Activated CD8-positive, alpha-beta memory T cell treated with anti-CD3 and anti-CD28 coated beads for 36 hours (primary cell): ENCODE results near the gene CLTCL1. TPM values are rescaled to one million over a fixed set of nuclear protein-coding genes. Genes with fewer than 3 reads are reported as not detected.
"Not testable (repeated sequence)": the region's sequence is repeated elsewhere in the genome, so short reads cannot be mapped to it uniquely, and the experiment has no call there.

ENCODE experiments used
- CTCF ChIA-PET: fragments of 350-600 bp; sonication (Branson Sonifier 250); formaldehyde crosslinking; loops from one replicate; lab custom pipeline; 2021; ENCODE audit warnings: antibody characterized with exemption; lab: Charles Lee
- POLR2A ChIA-PET: fragments of 350-600 bp; sonication (Branson Sonifier 250); formaldehyde crosslinking; loops from one replicate; lab custom pipeline; 2021; ENCODE audit warnings: antibody characterized with exemption; lab: Charles Lee
- total RNA-seq, 2 experiments: library from RNA; stranded (reverse); gene quantifications; one replicate each; pipeline ENCODE4 v1.2.3, GENCODE V29; 2021

The CLTCL1 gene
- total RNA-seq, result under 1 TPM; 0.42 to 0.61 TPM

GRCh38 chr22:19291580-19292457 is at the start of gene CLTCL1:
CLTCL1 (minus strand) TSS chr22:19291719; CDS start chr22:19291641, 78 bp downstream.
- ChIA-PET CTCF (interaction anchor here (0.6 kb wide), 1 partner anchor 21 kb away, joined by 3 read pairs; no protein-coding TSS in a partner anchor), POLR2A (no interaction called here)

- POLR2A ChIA-PET, result no interaction called here
Observed at GRCh38 chr22:19337137-19337536, 45.6 kb upstream of the CLTCL1 start.

GRCh38 chr22:19336133-19337075 is 44.9 kb upstream of the CLTCL1 start:
- POLR2A ChIA-PET, result no interaction called here

More at GRCh38 chr22:19337137-19337536, 45.6 kb upstream of the CLTCL1 start:
- CTCF ChIA-PET, result no interaction called here

GRCh38 chr22:19331975-19332374 is 40.5 kb upstream of the CLTCL1 start:
- ChIA-PET POLR2A (no interaction called here), CTCF (no interaction called here)

More at GRCh38 chr22:19336133-19337075, 44.9 kb upstream of the CLTCL1 start:
- CTCF ChIA-PET, result no interaction called here

- CTCF ChIA-PET, result no interaction called here
- POLR2A ChIA-PET, result no interaction called here
Observed at GRCh38 chr22:19331474-19331873, 40.0 kb upstream of the CLTCL1 start.

- POLR2A ChIA-PET, result no interaction called here
- CTCF ChIA-PET, result no interaction called here
Observed at GRCh38 chr22:19330865-19331418, 39.4 kb upstream of the CLTCL1 start.

- POLR2A ChIA-PET, CTCF ChIA-PET: not testable (repeated sequence)
Observed at GRCh38 chr22:19330205-19330604, 38.7 kb upstream of the CLTCL1 start.

GRCh38 chr22:19329454-19329853 is 37.9 kb upstream of the CLTCL1 start:
- POLR2A ChIA-PET, result no interaction called here
- CTCF ChIA-PET, result no interaction called here

GRCh38 chr22:19325296-19325948 is 33.9 kb upstream of the CLTCL1 start:
- ChIA-PET CTCF (no interaction called here), POLR2A (no interaction called here)

- CTCF ChIA-PET, POLR2A ChIA-PET: not testable (repeated sequence)
Observed at GRCh38 chr22:19323420-19323819, 31.9 kb upstream of the CLTCL1 start.

GRCh38 chr22:19321757-19322156 is 30.2 kb upstream of the CLTCL1 start:
- ChIA-PET POLR2A (no interaction called here), CTCF (no interaction called here)

GRCh38 chr22:19320136-19320535 is 28.6 kb upstream of the CLTCL1 start:
- POLR2A ChIA-PET, CTCF ChIA-PET: not testable (repeated sequence)

GRCh38 chr22:19319281-19319680 is 27.8 kb upstream of the CLTCL1 start:
- ChIA-PET POLR2A (no interaction called here), CTCF (no interaction called here)

GRCh38 chr22:19317865-19318264 is 26.3 kb upstream of the CLTCL1 start:
- CTCF ChIA-PET, result no interaction called here

GRCh38 chr22:19307872-19308271 is 16.4 kb upstream of the CLTCL1 start:
- ChIA-PET CTCF (interaction anchor here (0.7 kb wide), 1 partner anchor 444 kb away, joined by 4 read pairs; no protein-coding TSS in a partner anchor), POLR2A (no interaction called here)

More at GRCh38 chr22:19317865-19318264, 26.3 kb upstream of the CLTCL1 start:
- POLR2A ChIA-PET, result interaction anchor here (0.7 kb wide), 1 partner anchor 261 kb away, joined by 5 read pairs; no protein-coding TSS in a partner anchor

GRCh38 chr22:19306535-19306934 is 15.0 kb upstream of the CLTCL1 start:
- CTCF ChIA-PET, POLR2A ChIA-PET: not testable (repeated sequence)

- CTCF ChIA-PET, result no interaction called here
- POLR2A ChIA-PET, result no interaction called here
Observed at GRCh38 chr22:19304547-19304946, 13.0 kb upstream of the CLTCL1 start.

GRCh38 chr22:19303785-19304184 is 12.3 kb upstream of the CLTCL1 start:
- ChIA-PET POLR2A (no interaction called here), CTCF (no interaction called here)

GRCh38 chr22:19295733-19296132 is 4.2 kb upstream of the CLTCL1 start:
- ChIA-PET CTCF (no interaction called here), POLR2A (no interaction called here)
